Stimulated activated CD4-positive, alpha-beta T cell treated with anti-CD3 and anti-CD28 coated beads, Interleukin-1b, Interleukin-23, amount 100 ng/mL, for 1 hour (primary cell): Measurements from ENCODE around the gene DACT1.

Experiments used
- DNase-seq, 2 donors: peaks; one replicate each; pipeline ENCODE4 v3.0.0-alpha.2; 2020; ENCODE audit warnings: low read depth in 2 of 2

Gene DACT1

GRCh38 chr14:58635091-58635830, 2.5 kb upstream of the DACT1 start:
- DNase-seq, result no peak

GRCh38 chr14:58636129-58636528, 1.6 kb upstream of the DACT1 start:
- DNase-seq, result no peak

DNA sequence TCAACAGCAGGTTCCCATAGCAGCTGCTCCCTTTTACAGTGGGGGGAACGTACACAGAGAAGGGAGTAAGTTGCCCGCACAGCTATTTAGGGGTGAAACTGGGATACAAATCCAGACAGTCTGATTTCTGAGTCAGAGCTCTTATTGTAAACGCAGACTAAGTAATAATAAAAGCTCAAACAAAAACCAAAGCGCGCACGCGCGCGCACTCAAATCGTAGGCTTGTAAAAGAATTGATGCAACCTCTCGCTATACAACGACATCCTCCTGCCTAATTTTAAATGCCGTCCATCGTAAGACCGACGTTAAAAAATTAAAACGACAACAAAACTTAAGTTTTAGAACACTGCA, 747 bp upstream of the DACT1 start:
- DNase-seq, result peak in 1 of 2 donors; percentile 17

GRCh38 chr14:58638231-58639197, 752 bp downstream of the DACT1 start:
- DNase-seq, result peak in 1 of 2 donors; percentile 7

DNA sequence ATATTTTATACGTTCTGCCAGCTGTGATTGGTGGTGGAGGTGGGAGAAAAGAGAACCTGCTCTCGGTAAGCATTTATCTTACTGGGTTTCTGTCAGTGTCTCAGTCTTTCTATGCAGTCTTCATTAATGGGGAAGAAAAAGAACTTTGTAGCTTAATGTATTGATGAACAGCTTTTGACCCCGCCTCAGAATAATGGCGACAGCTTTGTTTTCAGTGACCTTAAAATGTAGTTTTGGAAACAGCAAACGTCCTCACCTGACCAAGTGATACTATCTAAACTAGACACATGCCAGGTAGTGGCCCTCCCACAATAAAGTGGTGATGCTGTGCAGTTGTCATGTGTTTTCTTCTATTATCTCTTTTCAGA, 1.4 kb downstream of the DACT1 start:
- no peak for DNase-seq

DNA sequence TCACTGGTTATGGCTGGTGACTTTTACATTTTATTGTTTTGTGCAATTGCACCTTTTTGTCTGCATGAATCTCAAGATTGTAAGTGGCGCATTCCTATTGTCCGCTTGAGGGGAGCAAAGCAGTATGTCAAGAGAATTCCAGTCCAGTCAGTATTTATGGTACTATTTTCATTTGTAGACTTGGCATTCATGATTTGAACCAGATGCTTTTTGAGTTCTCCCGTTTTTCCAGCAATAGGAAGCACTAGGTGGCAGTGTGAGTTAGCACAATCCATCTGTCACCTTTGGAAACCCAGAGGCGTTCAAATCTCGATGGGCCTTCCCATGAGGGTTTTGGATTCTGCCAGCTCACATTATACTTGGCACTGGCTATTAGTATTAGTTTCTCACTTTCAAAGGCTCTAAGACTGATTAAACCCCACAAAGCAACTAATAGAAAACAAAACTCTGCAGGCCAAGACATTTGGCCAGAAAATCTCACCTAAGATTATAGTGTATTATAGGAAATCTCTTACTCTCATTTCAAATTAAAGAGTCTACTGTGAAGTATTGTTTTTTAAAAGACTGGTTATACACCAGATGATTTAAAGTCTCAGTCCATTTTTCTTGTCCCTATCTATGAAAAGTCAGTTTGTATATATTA, 2.2 kb downstream of the DACT1 start:
- DNase-seq, result no peak

DNA sequence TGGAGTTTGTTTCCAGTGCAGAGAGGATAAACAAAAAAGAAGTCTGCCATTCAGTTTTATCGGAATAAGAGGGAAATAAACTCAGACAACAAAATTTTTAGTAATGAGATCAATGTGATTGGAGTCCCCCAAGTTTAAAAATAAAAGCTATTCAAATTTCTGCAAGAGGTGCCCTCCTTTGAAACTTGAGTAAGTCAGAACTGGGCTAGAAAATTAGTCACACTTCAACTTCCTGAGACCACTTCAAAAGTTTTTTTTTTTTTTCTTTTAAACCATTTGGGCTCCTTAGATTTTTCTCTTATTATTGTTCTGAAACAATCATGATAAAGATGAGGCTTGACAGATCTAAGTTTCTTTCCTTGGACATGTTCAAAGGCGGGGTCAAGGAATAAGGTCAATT, 3.2 kb downstream of the DACT1 start:
- DNase-seq, result no peak

DNA sequence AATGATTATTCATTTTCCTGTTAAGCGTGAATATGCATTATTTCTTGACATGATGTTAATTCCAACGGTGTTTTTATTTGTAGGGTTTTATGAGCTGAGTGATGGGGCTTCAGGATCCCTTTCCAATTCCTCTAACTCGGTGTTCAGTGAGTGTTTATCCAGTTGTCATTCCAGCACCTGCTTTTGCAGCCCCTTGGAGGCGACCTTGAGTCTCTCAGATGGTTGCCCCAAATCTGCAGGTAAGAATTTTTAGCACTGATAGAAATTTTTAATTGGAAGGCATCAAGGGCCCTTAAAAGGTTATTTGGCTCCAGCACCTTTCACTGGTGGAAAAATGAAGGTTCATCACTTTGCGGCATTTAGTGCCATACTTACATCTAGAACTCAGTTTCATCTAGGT, 3.7 kb downstream of the DACT1 start:
- no peak for DNase-seq

DNA sequence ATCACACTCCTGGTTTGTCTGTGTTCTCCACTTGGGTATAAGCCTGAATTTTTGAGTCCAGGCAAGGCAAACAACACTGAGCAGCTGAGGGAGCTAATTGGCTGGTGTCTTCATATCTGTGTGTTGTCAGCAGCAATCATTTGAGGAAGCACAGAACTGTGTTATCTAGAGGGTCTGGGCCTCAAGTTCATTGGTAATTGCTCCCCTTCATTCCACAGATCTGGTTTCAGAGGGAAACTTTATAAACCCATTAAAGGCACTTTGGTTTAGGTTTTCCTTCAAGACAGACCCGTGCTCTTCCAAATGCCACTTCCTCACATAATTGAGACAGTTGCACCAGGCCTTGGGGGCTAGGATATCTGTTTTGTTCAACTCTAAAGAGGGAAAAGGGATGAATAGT, 5.6 kb downstream of the DACT1 start:
- DNase-seq, result no peak

GRCh38 chr14:58645641-58646040, 7.9 kb downstream of the DACT1 start:
- DNase-seq, result no peak

DNA sequence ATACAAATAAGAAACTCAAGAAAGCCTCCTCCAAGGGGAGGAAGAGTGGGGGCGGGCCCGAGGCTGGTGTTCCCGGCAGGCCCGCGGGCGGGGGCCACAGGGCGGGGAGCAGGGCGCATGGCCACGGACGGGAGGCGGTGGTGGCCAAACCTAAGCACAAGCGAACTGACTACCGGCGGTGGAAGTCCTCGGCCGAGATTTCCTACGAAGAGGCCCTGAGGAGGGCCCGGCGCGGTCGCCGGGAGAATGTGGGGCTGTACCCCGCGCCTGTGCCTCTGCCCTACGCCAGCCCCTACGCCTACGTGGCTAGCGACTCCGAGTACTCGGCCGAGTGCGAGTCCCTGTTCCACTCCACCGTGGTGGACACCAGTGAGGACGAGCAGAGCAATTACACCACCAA, 8.7 kb downstream of the DACT1 start:
- DNase-seq, result no peak

- DNase-seq, result no peak
These were observed 10.0 kb downstream of the DACT1 start for GRCh38 chr14:58647777-58648176.

DNA sequence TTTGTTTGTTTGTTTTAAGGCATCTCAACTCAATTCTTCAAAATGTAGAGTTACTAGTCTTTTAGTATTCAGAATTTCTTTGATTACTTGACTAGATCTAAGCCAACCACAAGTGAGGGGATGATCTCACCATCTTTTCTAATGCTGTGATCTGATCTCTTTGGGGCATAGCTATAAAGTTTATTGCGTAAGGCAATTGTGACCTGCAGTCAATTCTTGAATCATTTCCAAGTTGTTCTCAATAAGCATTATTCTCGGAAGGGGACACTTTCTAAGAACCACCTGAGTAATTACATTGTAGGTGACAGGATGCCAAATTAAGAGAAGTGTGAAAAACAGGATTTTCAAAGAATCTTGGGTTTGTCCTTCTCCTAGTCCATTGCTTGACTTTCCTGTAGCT, 13.1 kb downstream of the DACT1 start:
- no peak for DNase-seq

- no peak for DNase-seq
These were observed 19.1 kb downstream of the DACT1 start for GRCh38 chr14:58656671-58657411.

GRCh38 chr14:58659061-58659460, 21.3 kb downstream of the DACT1 start:
- no peak for DNase-seq

- DNase-seq, result no peak
These were observed 22.1 kb downstream of the DACT1 start for GRCh38 chr14:58659846-58660245.

DNA sequence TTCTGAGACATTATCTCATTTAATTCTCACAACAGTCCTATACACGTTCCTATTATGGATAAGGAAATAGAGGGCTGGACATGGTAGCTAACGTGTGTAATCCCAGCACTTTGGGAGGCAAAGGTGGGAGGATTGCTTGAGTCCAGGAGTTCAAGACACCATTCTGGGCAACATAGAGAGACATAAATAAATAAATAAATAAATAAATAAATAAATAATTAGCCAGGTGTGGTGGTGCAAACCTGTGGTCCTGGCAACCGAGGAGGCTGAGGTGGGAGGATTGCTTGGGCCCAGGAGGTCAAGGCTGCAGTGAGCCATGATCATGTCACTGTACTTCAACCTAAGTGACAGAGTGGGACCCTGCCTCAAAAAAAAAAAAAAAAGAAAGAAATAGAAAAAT, 22.6 kb downstream of the DACT1 start:
- no peak for DNase-seq

DNA sequence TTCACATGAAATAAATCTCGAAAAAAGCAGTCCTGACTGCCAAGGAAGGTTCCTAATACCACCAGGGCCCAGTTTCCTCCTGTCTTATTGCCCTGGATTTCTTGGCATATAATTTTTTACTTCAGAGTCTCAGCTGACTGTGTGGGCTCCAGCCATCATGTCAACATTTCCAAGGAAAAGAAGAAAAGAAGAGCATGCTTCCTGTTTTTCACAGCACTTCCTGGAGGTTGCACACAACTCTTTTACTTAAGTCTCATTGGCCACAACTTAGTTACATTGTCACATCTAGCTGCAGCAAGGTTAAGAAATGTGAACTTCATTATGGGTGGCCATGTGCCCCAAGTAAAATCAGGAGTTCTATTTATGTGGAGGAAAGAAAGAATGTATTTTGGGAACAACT, 24.3 kb downstream of the DACT1 start:
- no peak for DNase-seq

GRCh38 chr14:58662759-58663158, 25.0 kb downstream of the DACT1 start:
- no peak for DNase-seq

DNA sequence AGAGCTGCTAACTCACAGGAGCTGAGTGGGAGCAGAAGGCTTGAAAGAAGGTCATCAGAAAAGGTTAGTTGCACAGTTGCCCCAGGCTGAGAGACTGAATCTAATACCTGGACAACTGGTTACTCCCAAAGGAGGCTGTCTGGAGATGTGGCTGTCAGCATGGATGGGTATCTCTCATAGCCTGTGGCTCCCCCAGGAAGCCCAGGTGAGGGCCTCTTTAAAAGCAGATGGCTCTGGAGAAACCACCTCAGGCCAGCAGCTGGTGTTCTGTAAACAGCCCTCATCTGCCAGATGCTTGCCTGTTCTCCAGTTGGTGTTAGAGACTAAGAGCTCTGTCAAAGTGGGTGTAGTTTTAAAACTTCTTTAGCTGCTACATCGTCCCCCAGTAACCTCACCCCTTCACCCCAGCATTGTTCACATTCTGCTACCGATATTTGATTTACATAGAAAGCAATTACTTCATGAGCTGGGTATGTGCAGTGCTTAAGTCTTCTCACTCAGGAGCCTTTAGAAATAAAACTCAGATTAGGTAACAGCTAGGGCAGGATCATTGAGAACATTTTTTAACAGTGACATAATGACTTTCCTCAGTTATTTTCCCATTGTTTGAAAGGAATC, 25.8 kb downstream of the DACT1 start:
- DNase-seq, result no peak

DNA sequence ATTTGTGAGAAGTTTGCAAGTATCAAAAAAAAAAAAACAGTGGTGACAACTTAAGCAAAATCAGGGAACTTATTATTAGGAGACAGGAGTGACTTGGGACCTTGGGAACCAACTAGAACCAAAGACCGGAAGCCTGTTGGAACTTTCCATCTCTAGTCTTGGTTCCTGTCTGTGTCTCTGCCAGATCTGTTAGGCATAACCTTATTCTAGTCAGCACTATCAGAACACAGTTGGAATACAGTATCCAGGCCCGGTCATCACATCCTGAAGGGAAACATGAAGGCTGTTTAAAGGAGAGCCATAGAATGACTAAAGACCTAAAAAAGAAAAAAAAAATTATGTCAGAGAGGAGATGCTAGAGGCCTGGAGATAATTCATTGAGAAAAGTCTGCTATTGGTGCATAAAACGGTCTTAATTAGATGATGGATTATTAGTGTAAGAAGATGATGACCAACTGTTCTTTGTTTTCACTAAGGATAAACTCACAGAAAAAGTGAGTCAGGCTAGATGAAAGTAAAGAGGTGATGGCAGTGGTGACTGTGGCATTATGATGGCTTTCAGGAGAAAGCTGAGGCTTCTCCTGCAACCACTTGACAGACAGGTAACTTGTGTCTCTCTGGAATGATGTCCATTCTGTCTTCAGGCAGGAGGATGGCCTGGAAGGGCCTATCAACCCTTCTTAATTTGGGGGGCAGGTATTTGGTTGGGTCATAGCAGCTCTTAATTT, 28.2 kb downstream of the DACT1 start:
- DNase-seq, result no peak
